HG02642 (cell line): ENCODE measurements around the gene CCDC126.
"Not testable (repeated sequence)": the region's sequence is repeated elsewhere in the genome, so short reads cannot be mapped to it uniquely, and the experiment has no call there.

ENCODE experiments used
- ATAC-seq: cut with Tn5 transposase; IDR thresholded peaks from one replicate; pipeline ENCODE4 v1.9.1; 2021; ENCODE audit warnings: mild to moderate bottlenecking; ENCODE audit not compliant: unreplicated experiment, poor library complexity

Gene CCDC126, protein sequence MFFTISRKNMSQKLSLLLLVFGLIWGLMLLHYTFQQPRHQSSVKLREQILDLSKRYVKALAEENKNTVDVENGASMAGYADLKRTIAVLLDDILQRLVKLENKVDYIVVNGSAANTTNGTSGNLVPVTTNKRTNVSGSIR

GRCh38 chr7:23597094-23598091 is at the start of gene CCDC126:
Gene CCDC126, plus strand, starts transcription at chr7:23597382. Its CDS starts 13,934 bp downstream, at chr7:23611316.
- ATAC-seq: peak; percentile 89

- ATAC-seq: no peak
These were observed 49.5 kb upstream of the CCDC126 start for GRCh38 chr7:23547662-23548061.

GRCh38 chr7:23558303-23558702 is 38.9 kb upstream of the CCDC126 start:
- ATAC-seq: no peak

DNA sequence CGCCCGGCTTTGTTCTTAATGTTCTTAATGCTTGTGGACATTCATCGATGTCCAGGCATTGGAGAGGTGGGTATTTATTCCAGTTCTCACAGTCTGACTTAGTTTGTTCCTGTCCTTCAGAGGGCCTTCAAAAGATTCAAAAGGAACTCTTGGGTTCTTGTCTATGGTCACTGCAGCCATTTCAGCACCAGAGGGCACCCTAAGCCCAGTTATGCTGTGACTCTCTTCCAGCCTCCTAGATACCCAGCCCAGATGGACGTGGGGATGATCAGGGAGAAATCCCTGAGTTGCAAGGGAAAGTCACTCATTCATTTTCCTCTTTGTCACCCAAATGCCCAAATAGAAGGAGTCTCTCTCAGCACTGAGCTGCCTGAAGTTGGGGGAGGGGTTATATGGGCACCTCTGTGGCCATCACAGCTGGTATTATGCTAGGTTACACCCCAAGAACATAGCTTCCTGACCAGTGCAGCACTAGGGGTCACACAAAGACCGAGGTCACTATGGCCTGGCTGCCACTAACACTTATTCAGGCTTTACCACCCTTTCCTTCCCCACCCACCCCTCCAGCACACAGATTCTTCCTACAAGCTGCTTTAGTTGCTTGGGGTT is 26.5 kb upstream of the CCDC126 start:
- ATAC-seq: peak; percentile 89

DNA sequence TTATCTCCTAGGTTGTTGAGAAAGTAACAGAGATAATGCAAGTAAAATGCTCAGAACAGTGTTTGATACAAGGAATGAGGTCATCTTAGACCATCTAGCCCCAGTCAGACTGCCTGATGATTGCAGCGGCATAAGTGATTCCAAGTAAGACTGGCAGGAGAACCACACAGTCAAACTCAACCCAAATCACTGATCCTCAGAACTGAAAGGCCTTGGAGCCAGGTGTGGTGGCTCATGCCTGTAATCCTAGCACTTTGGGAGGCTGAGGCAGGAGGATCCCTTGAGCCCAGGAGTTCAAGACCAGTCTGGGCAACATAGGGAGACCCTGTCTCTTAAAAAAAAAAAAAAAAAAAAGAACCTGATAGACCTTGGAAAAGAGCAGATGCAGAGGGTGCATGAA is 15.2 kb upstream of the CCDC126 start:
- not testable (repeated sequence) for ATAC-seq

DNA sequence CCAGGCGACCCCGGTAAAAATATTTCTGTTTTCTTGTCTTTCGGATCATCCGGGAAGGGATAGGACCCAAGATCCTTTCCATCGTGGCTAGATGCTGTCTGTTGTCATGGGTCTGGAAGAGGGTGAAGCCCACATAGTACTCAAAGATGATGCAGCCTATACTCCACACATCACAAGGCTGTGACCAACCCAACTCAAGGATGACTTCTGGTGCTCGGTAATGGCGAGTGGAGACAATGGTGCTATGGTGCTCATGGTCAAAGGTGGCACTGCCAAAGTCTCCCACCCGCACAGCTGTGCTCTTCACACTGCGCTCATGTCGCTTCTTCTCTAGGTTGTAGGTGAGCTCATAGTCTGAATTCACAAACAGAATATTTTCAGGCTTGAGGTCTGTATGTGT is 11.9 kb upstream of the CCDC126 start:
- not testable (repeated sequence) for ATAC-seq

DNA sequence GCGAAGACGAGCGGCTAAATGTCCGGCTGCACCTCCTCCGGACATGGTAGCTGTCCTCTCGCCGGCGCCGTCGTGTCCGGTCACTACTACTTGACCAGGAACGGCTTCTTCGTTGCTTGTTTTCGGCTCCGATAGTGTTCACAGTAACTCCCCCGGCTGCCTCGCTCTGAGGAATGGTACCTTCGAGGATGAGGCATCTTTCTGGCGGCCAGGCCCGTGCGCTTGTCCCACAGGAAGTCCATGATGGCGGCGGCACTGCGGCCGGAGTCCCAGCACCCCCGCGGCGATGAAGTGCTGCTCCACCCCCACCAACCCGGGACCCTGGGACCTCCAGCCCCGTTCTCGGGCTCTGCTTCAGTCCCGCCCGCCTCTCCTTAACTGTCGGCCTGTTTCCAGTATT is 11.0 kb upstream of the CCDC126 start:
- ATAC-seq: no peak

- ATAC-seq: no peak
These were observed 6.7 kb upstream of the CCDC126 start for GRCh38 chr7:23590529-23590928.

GRCh38 chr7:23593706-23594105 is 3.5 kb upstream of the CCDC126 start:
- ATAC-seq: no peak

- ATAC-seq: peak; percentile 53
These were observed 2.1 kb upstream of the CCDC126 start for GRCh38 chr7:23594879-23595604.

- no peak for ATAC-seq
These were observed 1.1 kb downstream of the CCDC126 start for GRCh38 chr7:23598296-23598695.

DNA sequence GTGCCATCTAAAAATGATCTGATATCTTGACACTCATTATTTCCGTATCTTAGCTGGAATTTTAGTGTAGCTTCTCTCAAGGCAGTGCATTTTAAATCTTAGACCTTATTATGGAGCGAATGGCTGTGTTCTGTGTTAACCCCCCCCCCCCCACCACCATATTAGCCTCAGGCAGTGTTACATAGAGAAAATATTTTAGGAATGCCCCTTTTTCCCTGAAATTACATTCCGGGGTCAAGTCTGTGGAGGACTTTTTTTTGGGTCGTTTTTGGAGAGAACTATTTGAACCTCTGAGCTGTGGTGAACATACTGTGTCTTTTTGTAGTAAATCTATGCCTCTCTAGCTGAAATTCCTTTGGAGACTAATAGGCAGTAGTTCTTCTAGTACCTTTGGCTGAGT is 3.1 kb downstream of the CCDC126 start:
- ATAC-seq: no peak

GRCh38 chr7:23603632-23604295 is 6.6 kb downstream of the CCDC126 start:
- ATAC-seq: no peak

DNA sequence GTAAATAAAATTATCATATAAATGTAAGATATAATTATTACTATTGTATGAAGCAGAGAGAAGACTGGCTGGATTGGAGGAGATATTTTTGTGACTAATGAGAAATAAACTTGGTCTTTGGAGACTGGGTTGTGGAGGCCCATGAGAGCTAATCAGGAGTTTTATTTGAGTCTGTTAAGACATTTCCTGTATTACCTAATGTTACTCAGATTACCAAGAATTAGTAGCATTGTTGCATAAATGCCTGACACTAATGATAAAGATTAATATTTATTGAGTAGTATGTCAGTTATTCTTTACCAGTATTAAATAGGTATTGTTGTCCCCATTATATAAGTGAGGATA is 7.1 kb downstream of the CCDC126 start:
- no peak for ATAC-seq

DNA sequence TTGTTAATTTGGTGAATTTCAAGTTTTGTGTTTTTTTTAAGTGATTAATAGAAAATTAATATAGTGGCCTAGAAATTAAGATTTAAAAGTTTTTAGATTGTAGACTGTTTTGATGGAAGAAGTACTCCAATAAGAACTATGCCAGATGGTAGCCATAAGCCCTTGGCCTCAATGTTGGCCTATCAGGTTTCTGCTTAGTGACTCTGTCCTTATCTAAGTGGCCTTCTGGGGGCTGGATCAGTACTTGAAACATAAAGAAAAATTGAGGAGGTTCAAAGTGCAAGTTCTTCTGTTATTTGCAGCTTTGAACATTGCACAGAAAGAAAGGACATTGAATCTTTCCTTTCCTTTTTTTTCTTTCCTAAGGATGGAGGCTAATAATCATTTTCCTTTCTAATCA is 9.9 kb downstream of the CCDC126 start:
- no peak for ATAC-seq

GRCh38 chr7:23607866-23608265 is 10.7 kb downstream of the CCDC126 start:
- no peak for ATAC-seq

DNA sequence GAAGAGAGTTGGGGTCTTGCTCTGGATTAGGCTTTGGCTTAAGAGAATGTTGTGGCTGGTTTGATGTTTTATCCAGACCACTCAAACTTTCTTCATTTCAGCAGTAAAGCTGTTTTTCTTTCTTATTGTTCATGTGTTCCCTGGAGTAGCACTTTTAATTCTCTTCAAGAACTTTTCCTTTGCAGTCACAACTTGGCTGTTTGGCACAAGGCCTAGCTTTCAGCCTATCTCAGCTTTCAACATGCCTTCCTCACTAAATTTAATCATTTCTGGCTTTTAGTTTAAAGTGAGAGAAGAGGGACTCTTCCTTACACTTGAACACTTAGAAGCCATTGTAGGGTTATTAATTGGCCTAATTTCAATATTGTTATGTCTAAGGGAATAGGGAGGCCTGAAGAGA is 18.1 kb downstream of the CCDC126 start:
- ATAC-seq: no peak

DNA sequence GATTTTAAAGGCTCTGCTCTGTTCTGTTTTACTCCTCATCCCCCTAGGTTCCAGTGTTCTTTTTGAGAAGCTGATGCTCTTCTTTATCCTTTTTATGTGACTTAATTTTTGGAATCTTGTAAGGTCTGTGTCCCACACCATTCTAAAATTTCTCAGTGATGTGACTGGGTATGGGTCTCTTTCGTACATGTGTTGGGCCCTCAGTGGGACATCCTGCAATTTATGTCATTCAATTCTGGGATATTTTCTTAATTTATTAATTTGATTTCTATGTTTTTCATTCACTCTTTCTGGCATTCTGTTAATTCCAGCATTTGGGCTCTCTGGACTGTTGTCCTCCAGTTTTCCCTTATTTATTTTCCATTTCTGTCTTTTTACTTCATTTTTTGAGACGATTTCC is 19.4 kb downstream of the CCDC126 start:
- no peak for ATAC-seq

DNA sequence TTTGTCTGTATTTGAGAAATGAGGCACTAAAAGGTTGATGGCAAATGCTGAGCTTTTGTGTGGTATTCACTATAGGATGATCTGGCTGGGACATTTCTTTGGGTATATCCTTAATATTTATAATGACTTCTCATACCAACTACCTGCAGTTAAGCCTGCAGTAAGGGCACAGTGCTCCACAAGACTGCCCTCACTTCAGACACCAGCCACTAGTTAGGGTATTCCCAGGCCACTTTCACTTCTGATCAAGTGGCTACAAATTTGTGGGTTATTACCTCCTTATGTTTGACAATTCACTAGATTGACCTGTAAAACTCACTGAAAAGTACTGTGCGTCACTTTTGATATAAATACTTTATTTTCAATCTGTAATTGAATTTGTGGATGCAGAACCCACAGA is 20.3 kb downstream of the CCDC126 start:
- no peak for ATAC-seq

- ATAC-seq: no peak
These were observed 21.1 kb downstream of the CCDC126 start for GRCh38 chr7:23618241-23618640.
